GM12878 (cell line): Measurements from ENCODE around the gene HOXA2. TPM values are rescaled to one million over a fixed set of nuclear protein-coding genes. Genes with fewer than 3 reads are reported as not detected.

Source experiments
- CHD1 ChIP-seq: IDR thresholded peaks from 2 replicates; pipeline ENCODE4 v1.6.1; 2012; ENCODE audit warnings: low read depth, low read length, improper control_type of control experiment
- CREB1 ChIP-seq: IDR thresholded peaks from 2 replicates; pipeline ENCODE4 v1.6.1; 2012; ENCODE audit warnings: low read depth, mild to moderate bottlenecking, inconsistent platforms
- EZH2 ChIP-seq: IDR thresholded peaks from 2 replicates; pipeline ENCODE4 v1.6.1; 2012; ENCODE audit warnings: low read depth, mild to moderate bottlenecking, control low read depth, inconsistent platforms, low read length, borderline replicate concordance; ENCODE audit not compliant: control insufficient read depth
- HDAC6 ChIP-seq: fragments of 200-600 bp; sonication (generic); IDR thresholded peaks from one replicate; pipeline ENCODE4 v1.8.0; 2017; ENCODE audit warnings: antibody characterized with exemption; ENCODE audit not compliant: unreplicated experiment
- IRF4 ChIP-seq: IDR thresholded peaks from 2 replicates; pipeline ENCODE4 v1.6.1; 2011; ENCODE audit warnings: low read depth, low read length
- NFYB ChIP-seq: IDR thresholded peaks from 2 replicates; pipeline ENCODE4 v1.6.1; 2011; ENCODE audit warnings: low read depth, mild to moderate bottlenecking, low read length, improper control_type of control experiment, moderate library complexity; ENCODE audit not compliant: insufficient read depth
- NR2C1 ChIP-seq: fragments of 450-650 bp; IDR thresholded peaks from 2 replicates; pipeline ENCODE4 v1.6.1; 2017; ENCODE audit warnings: antibody characterized with exemption, mild to moderate bottlenecking, moderate library complexity
- POLR2AphosphoS5 ChIP-seq: IDR thresholded peaks from 2 replicates; pipeline ENCODE4 v1.6.1; 2011; ENCODE audit warnings: mild to moderate bottlenecking, low read length, inconsistent platforms
- STAT1 ChIP-seq: fragments of 450-650 bp; conservative IDR thresholded peaks from 2 replicates; pipeline ENCODE4 v1.6.1; 2014; ENCODE audit warnings: antibody characterized with exemption, mild to moderate bottlenecking
- ZNF622 ChIP-seq: fragments of 450-650 bp; IDR thresholded peaks from 2 replicates; pipeline ENCODE4 v1.6.1; 2017; ENCODE audit warnings: mild to moderate bottlenecking, inconsistent platforms
- polyA plus RNA-seq, 11 experiments: library from polyadenylated mRNA; depleted of rRNA in 4 of 11; unstranded in 6 of 11; stranded (reverse) in 5 of 11; fragments of >200 nt; fragmentation: Nextera tagmentation in 4 of 11; fragmentation: Illumina TruSeq in 1 of 11; extraction: Ambion mirVana in 4 of 11; extraction: Trizol in 1 of 11; gene quantifications; 1 replicate in 1 of 11; 2 replicates in 10 of 11; pipeline versions ENCODE4 v1.2.1 to v1.2.3, GENCODE V29; 2011 to 2016; ENCODE audit warnings: inconsistent platforms in 2 of 11, missing spikeins in 2 of 11, low read depth in 1 of 11
- total RNA-seq, 4 experiments: library from RNA; depleted of rRNA in 3 of 4; stranded (reverse); fragments of >200 nt in 3 of 4; fragmentation: Illumina TruSeq in 1 of 4; extraction: Trizol in 1 of 4; gene quantifications; 2 replicates each; pipeline versions ENCODE4 v1.2.1 to v1.2.3, GENCODE V29; 2013 to 2021
- TF ChIP-seq, protein P1 (sequence below): IDR thresholded peaks from 2 replicates; pipeline ENCODE4 v1.6.1; 2011; ENCODE audit warnings: mild to moderate bottlenecking, low read depth, low read length, moderate library complexity; ENCODE audit not compliant: insufficient replicate concordance
- TF ChIP-seq, protein P2 (sequence below): IDR thresholded peaks from 2 replicates; pipeline ENCODE4 v1.6.1; 2011; ENCODE audit warnings: low read depth, low read length, improper control_type of control experiment, borderline replicate concordance
- TF ChIP-seq, protein P3 (sequence below): fragments of 450-650 bp; IDR thresholded peaks from 2 replicates; pipeline ENCODE4 v1.6.1; 2017; ENCODE audit warnings: low read depth, mild to moderate bottlenecking, moderate library complexity
- TF ChIP-seq, protein P4 (sequence below): IDR thresholded peaks from 2 replicates; pipeline ENCODE4 v1.6.1; 2012; ENCODE audit warnings: low read depth, low read length, improper control_type of control experiment
- TF ChIP-seq, protein P5 (sequence below): fragments of 150-350 bp; IDR thresholded peaks from 2 replicates; pipeline ENCODE4 v1.6.1; 2016; ENCODE audit warnings: low read depth, low read length
- TF ChIP-seq, protein P6 (sequence below): IDR thresholded peaks from 2 replicates; pipeline ENCODE4 v1.6.1; 2012; ENCODE audit warnings: low read depth, low read length, improper control_type of control experiment
- TF ChIP-seq, protein P7 (sequence below): IDR thresholded peaks from 2 replicates; pipeline ENCODE4 v1.6.1; 2011; ENCODE audit warnings: borderline replicate concordance, low read depth, mild to moderate bottlenecking, moderate library complexity, low read length; ENCODE audit not compliant: insufficient read depth, poor library complexity, severe bottlenecking

HOXA2 gene
- total and polyA plus RNA-seq, 10 of the 15 experiments (the other 5 are each of a cell fraction or from before 2014, with no cell fraction given) = not detected

DNA sequence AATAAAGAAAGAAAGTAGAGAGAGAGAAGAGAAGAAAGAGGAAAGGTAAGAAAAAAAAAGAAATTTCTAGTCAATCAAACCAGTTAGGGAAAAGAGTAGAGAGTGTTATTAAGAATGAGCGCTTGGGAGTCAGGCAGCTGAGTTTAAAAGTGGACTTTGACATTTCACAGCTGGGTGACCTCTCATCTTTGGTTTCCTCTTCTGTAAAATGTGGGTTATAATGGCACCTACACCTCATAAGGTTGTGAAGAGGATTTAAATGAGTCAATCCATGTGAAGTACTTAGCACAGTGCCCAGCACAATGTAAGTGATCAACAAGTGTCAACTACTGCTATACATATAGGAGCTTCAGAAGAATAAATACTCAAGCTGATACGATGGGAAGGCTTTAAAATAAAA is 18.8 kb downstream of the HOXA2 start (continued):
- TF ChIP-seq, protein P1, sequence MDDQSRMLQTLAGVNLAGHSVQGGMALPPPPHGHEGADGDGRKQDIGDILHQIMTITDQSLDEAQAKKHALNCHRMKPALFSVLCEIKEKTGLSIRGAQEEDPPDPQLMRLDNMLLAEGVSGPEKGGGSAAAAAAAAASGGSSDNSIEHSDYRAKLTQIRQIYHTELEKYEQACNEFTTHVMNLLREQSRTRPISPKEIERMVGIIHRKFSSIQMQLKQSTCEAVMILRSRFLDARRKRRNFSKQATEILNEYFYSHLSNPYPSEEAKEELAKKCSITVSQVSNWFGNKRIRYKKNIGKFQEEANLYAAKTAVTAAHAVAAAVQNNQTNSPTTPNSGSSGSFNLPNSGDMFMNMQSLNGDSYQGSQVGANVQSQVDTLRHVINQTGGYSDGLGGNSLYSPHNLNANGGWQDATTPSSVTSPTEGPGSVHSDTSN = no peak
- TF ChIP-seq CHD1 = no peak
- no peak for TF ChIP-seq CREB1
- TF ChIP-seq, protein P2, sequence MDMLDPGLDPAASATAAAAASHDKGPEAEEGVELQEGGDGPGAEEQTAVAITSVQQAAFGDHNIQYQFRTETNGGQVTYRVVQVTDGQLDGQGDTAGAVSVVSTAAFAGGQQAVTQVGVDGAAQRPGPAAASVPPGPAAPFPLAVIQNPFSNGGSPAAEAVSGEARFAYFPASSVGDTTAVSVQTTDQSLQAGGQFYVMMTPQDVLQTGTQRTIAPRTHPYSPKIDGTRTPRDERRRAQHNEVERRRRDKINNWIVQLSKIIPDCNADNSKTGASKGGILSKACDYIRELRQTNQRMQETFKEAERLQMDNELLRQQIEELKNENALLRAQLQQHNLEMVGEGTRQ = no peak
- TF ChIP-seq, protein P3, sequence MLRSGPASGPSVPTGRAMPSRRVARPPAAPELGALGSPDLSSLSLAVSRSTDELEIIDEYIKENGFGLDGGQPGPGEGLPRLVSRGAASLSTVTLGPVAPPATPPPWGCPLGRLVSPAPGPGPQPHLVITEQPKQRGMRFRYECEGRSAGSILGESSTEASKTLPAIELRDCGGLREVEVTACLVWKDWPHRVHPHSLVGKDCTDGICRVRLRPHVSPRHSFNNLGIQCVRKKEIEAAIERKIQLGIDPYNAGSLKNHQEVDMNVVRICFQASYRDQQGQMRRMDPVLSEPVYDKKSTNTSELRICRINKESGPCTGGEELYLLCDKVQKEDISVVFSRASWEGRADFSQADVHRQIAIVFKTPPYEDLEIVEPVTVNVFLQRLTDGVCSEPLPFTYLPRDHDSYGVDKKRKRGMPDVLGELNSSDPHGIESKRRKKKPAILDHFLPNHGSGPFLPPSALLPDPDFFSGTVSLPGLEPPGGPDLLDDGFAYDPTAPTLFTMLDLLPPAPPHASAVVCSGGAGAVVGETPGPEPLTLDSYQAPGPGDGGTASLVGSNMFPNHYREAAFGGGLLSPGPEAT = 0 out of 2 replicates have a peak, but pooled peaks have one; percentile 23
- no peak for TF ChIP-seq EZH2
- no peak for TF ChIP-seq NFYB
- TF ChIP-seq, protein P4, sequence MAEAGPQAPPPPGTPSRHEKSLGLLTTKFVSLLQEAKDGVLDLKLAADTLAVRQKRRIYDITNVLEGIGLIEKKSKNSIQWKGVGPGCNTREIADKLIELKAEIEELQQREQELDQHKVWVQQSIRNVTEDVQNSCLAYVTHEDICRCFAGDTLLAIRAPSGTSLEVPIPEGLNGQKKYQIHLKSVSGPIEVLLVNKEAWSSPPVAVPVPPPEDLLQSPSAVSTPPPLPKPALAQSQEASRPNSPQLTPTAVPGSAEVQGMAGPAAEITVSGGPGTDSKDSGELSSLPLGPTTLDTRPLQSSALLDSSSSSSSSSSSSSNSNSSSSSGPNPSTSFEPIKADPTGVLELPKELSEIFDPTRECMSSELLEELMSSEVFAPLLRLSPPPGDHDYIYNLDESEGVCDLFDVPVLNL = no peak
- TF ChIP-seq, protein P5, sequence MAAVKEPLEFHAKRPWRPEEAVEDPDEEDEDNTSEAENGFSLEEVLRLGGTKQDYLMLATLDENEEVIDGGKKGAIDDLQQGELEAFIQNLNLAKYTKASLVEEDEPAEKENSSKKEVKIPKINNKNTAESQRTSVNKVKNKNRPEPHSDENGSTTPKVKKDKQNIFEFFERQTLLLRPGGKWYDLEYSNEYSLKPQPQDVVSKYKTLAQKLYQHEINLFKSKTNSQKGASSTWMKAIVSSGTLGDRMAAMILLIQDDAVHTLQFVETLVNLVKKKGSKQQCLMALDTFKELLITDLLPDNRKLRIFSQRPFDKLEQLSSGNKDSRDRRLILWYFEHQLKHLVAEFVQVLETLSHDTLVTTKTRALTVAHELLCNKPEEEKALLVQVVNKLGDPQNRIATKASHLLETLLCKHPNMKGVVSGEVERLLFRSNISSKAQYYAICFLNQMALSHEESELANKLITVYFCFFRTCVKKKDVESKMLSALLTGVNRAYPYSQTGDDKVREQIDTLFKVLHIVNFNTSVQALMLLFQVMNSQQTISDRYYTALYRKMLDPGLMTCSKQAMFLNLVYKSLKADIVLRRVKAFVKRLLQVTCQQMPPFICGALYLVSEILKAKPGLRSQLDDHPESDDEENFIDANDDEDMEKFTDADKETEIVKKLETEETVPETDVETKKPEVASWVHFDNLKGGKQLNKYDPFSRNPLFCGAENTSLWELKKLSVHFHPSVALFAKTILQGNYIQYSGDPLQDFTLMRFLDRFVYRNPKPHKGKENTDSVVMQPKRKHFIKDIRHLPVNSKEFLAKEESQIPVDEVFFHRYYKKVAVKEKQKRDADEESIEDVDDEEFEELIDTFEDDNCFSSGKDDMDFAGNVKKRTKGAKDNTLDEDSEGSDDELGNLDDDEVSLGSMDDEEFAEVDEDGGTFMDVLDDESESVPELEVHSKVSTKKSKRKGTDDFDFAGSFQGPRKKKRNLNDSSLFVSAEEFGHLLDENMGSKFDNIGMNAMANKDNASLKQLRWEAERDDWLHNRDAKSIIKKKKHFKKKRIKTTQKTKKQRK = no peak
- TF ChIP-seq HDAC6 = no peak
- TF ChIP-seq NR2C1 = peak; percentile 57; the same call in 1 of the 2 replicates
- TF ChIP-seq ZNF622 = no peak
- TF ChIP-seq, protein P6, sequence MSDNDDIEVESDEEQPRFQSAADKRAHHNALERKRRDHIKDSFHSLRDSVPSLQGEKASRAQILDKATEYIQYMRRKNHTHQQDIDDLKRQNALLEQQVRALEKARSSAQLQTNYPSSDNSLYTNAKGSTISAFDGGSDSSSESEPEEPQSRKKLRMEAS = no peak
- TF ChIP-seq STAT1 = no peak
- TF ChIP-seq, protein P7, sequence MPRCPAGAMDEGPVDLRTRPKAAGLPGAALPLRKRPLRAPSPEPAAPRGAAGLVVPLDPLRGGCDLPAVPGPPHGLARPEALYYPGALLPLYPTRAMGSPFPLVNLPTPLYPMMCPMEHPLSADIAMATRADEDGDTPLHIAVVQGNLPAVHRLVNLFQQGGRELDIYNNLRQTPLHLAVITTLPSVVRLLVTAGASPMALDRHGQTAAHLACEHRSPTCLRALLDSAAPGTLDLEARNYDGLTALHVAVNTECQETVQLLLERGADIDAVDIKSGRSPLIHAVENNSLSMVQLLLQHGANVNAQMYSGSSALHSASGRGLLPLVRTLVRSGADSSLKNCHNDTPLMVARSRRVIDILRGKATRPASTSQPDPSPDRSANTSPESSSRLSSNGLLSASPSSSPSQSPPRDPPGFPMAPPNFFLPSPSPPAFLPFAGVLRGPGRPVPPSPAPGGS = no peak
- no peak for TF ChIP-seq IRF4
- TF ChIP-seq POLR2AphosphoS5 = no peak
